Superior temporal gyrus (tissue), 1 donor: ENCODE results near the gene AP5Z1.

Experiments used
- DNase-seq: peaks from one replicate; pipeline ENCODE4 v3.0.0-alpha.2; 2016; ENCODE audit errors: extremely low spot score

AP5Z1 gene

DNA sequence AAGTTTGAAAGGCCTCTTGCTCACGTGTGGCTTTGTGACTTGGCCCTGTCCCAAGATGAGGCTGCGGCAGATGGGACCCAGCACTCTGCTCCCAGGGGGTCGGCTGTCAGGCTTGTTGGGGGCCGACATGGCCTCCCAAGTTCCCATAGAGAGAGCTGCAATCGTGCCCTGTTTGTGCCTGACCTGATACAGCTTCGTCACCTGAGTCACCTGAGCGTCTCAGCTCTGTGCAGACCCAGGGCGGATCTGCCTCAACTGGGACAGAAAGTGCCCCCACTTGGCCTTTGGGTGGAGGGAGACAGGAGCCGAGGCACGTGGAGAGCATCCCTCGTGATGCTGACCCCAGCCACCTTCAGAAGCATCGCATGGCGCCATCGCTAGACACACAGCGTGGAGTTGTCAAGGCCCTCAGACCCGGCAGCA is 64.7 kb downstream of the AP5Z1 start:
- no peak for DNase-seq
